Adrenal gland (tissue), 5 donors: ENCODE results near the gene PGA4.
"Not testable (repeated sequence)": the region's sequence is repeated elsewhere in the genome, so short reads cannot be mapped to it uniquely, and the experiment has no call there.

Experiments used
- CTCF ChIP-seq, 6 experiments: fragments of 450-650 bp in 4 of 6; fragments of 200-600 bp in 2 of 6; sonication (generic) in 1 of 6; IDR thresholded peaks; 1 replicate in 5 of 6; 2 replicates in 1 of 6; pipeline versions ENCODE4 v1.5.1 to v1.8.0; 2016 to 2021; ENCODE audit warnings: antibody characterized with exemption in 6 of 6, mild to moderate bottlenecking in 2 of 6, moderate library complexity in 1 of 6
- POLR2A ChIP-seq, 2 donors: fragments of 450-650 bp; IDR thresholded peaks; one replicate each; pipeline ENCODE4 v1.6.1; 2017; ENCODE audit warnings: antibody characterized with exemption in 2 of 2, mild to moderate bottlenecking in 2 of 2, moderate library complexity in 1 of 2
- donor health status: DM: no; HTN: no; CAD: no.

GRCh38 chr11:61202950-61203746, 19.0 kb upstream of the PGA4 start, which contains the start of gene PGA3:
- not testable (repeated sequence) for TF ChIP-seq CTCF, POLR2A (IDR thresholded peaks at IDR 0.05)
